ENCODE data around the gene GBP4.

GBP4 gene

GRCh38 chr1:89213347-89213746 is 14.6 kb upstream of the GBP4 start:
- DNase-seq (no peak), ATAC-seq (ENCODE audit: insufficient read depth, low read depth) (no peak)
- no peaks in the 10 kb centered on the region for H3K4me1 ChIP-seq (ENCODE audit: insufficient read depth, low read length)
- no peak overlapping the region for H2AFZ ChIP-seq (ENCODE audit: low read depth, low read length)
- H3K79me2 ChIP-seq (ENCODE audit: insufficient read depth, low read length): no peaks in the 10 kb centered on the region
- H3K4me2 ChIP-seq (ENCODE audit: insufficient read depth, low read length): no peak overlapping the region
- H3K4me3 ChIP-seq (ENCODE audit: low read depth in 1 of 2, low read length in 2 of 2): no peak overlapping the region
- TF ChIP-seq EZH2 (IDR thresholded peaks at IDR 0.05; ENCODE audit: borderline replicate concordance, low read depth, low read length, severe bottlenecking) (no peak), CTCF (IDR thresholded peaks at IDR 0.05; ENCODE audit: borderline replicate concordance, extremely low read depth, low read length, poor library complexity, severe bottlenecking) (no peak)
- no peaks in the 10 kb centered on the region for H3K27me3 ChIP-seq (ENCODE audit: insufficient read depth, low read length, poor library complexity)
- H3K9me3 ChIP-seq (ENCODE audit: insufficient read depth, low read length, severe bottlenecking): peaks cover 37% of the 10 kb centered on the region
- H3K9ac ChIP-seq (ENCODE audit: low read depth, low read length): no peak overlapping the region
- peaks cover 8% of the 10 kb centered on the region; the same call in 1 of the 2 replicates for H3K36me3 ChIP-seq (ENCODE audit: insufficient read depth, low read length)
- H4K20me1 ChIP-seq (ENCODE audit: insufficient read depth, low read length): no peaks in the 10 kb centered on the region
- H3K27ac ChIP-seq (ENCODE audit: low read length): no peak overlapping the region

GRCh38 chr1:89211035-89211634 is 12.4 kb upstream of the GBP4 start:
- TF ChIP-seq CTCF (IDR thresholded peaks at IDR 0.05; ENCODE audit: borderline replicate concordance, extremely low read depth, low read length, poor library complexity, severe bottlenecking): no peak
- no peak for TF ChIP-seq EZH2 (IDR thresholded peaks at IDR 0.05; ENCODE audit: borderline replicate concordance, low read depth, low read length, severe bottlenecking)
- no peak for DNase-seq

GRCh38 chr1:89206373-89206772 is 7.6 kb upstream of the GBP4 start:
- no peak overlapping the region for H3K27ac ChIP-seq (ENCODE audit: low read length)
- H3K4me2 ChIP-seq (ENCODE audit: insufficient read depth, low read length): no peak overlapping the region
- TF ChIP-seq CTCF (IDR thresholded peaks at IDR 0.05; ENCODE audit: borderline replicate concordance, extremely low read depth, low read length, poor library complexity, severe bottlenecking) (no peak), EZH2 (IDR thresholded peaks at IDR 0.05; ENCODE audit: borderline replicate concordance, low read depth, low read length, severe bottlenecking) (no peak)
- H3K27me3 ChIP-seq (ENCODE audit: insufficient read depth, low read length, poor library complexity): no peaks in the 10 kb centered on the region
- peaks cover 35% of the 10 kb centered on the region for H3K9me3 ChIP-seq (ENCODE audit: insufficient read depth, low read length, severe bottlenecking)
- no peak overlapping the region for H3K4me3 ChIP-seq (ENCODE audit: low read depth in 1 of 2, low read length in 2 of 2)
- no peak overlapping the region for H3K9ac ChIP-seq (ENCODE audit: low read depth, low read length)
- H3K4me1 ChIP-seq (ENCODE audit: insufficient read depth, low read length): peaks cover 14% of the 10 kb centered on the region
- H2AFZ ChIP-seq (ENCODE audit: low read depth, low read length): no peak overlapping the region
- H4K20me1 ChIP-seq (ENCODE audit: insufficient read depth, low read length): no peaks in the 10 kb centered on the region
- no peak for ATAC-seq (ENCODE audit: insufficient read depth, low read depth)
- peaks cover 6% of the 10 kb centered on the region; the same call in 1 of the 2 replicates for H3K36me3 ChIP-seq (ENCODE audit: insufficient read depth, low read length)
- no peaks in the 10 kb centered on the region; the same call in 1 of the 2 replicates for H3K79me2 ChIP-seq (ENCODE audit: insufficient read depth, low read length)
- no peak for DNase-seq

More at GRCh38 chr1:89211035-89211634, 12.4 kb upstream of the GBP4 start:
- no peaks in the 10 kb centered on the region for H3K27me3 ChIP-seq (ENCODE audit: insufficient read depth, low read length, poor library complexity)
- peaks cover 31% of the 10 kb centered on the region for H3K9me3 ChIP-seq (ENCODE audit: insufficient read depth, low read length, severe bottlenecking)
- H2AFZ ChIP-seq (ENCODE audit: low read depth, low read length): no peak overlapping the region
- H3K4me1 ChIP-seq (ENCODE audit: insufficient read depth, low read length): no peaks in the 10 kb centered on the region
- H3K27ac ChIP-seq (ENCODE audit: low read length): no peak overlapping the region
- no peak overlapping the region for H3K9ac ChIP-seq (ENCODE audit: low read depth, low read length)
- no peaks in the 10 kb centered on the region for H3K79me2 ChIP-seq (ENCODE audit: insufficient read depth, low read length)
- no peak overlapping the region for H3K4me2 ChIP-seq (ENCODE audit: insufficient read depth, low read length)
- ATAC-seq (ENCODE audit: insufficient read depth, low read depth): no peak
- H3K36me3 ChIP-seq (ENCODE audit: insufficient read depth, low read length): no peaks in the 10 kb centered on the region
- H3K4me3 ChIP-seq (ENCODE audit: low read depth in 1 of 2, low read length in 2 of 2): no peak overlapping the region
- H4K20me1 ChIP-seq (ENCODE audit: insufficient read depth, low read length): no peaks in the 10 kb centered on the region
